Activated CD8-positive, alpha-beta T cell treated with anti-CD3 and anti-CD28 coated beads, Interleukin-2, amount 10 ng/mL, durations not matched to agents 7 days and 5 days (primary cell): Measurements from ENCODE around the gene PHACTR3. TPM values are rescaled to one million over a fixed set of nuclear protein-coding genes. Genes with fewer than 3 reads are reported as not detected.
A peak's percentile ranks its signal among the peaks of the same experiment; 100 is the strongest.

Experiments
- ATAC-seq: fragments of 150-1000 bp; cut with Tn5 transposase; one replicate; pipeline ENCODE4 v1.10.0; 2021; ENCODE audit warnings: moderate library complexity
- CTCF ChIA-PET: fragments of 350-600 bp; sonication (Branson Sonifier 250); formaldehyde crosslinking; loops from one replicate; lab custom pipeline; 2021; ENCODE audit warnings: antibody characterized with exemption; lab: Charles Lee
- POLR2A ChIA-PET: fragments of 350-600 bp; sonication (Branson Sonifier 250); formaldehyde crosslinking; loops from one replicate; lab custom pipeline; 2021; ENCODE audit warnings: antibody characterized with exemption; lab: Charles Lee
- DNase-seq: peaks from one replicate; pipeline ENCODE4 v3.0.0-alpha.2; 2020
- H3K27ac Mint-ChIP-seq: one replicate; pipeline ENCODE4 v1.8.0; 2021; ENCODE audit warnings: mild to moderate bottlenecking, mixed read lengths
- H3K27me3 Mint-ChIP-seq: one replicate; pipeline ENCODE4 v1.8.0; 2021; ENCODE audit warnings: low read depth, mixed read lengths
- H3K36me3 Mint-ChIP-seq: one replicate; pipeline ENCODE4 v1.8.0; 2021; ENCODE audit warnings: low read depth, mixed read lengths
- H3K4me1 Mint-ChIP-seq: one replicate; pipeline ENCODE4 v1.8.0; 2021; ENCODE audit warnings: low read depth, mixed read lengths
- H3K4me3 Mint-ChIP-seq: one replicate; pipeline ENCODE4 v1.8.0; 2021; ENCODE audit warnings: mild to moderate bottlenecking, mixed read lengths
- H3K9me3 Mint-ChIP-seq: one replicate; pipeline ENCODE4 v1.8.0; 2022; ENCODE audit warnings: mixed read lengths; ENCODE audit not compliant: insufficient read depth
- total RNA-seq, 2 experiments: library from RNA; stranded (reverse); gene quantifications; one replicate each; pipeline ENCODE4 v1.2.3, GENCODE V29; 2021

PHACTR3 gene
- total RNA-seq, 2 experiments from 2014 or later: not detected

- ChIA-PET POLR2A (no interaction called here), CTCF (no interaction called here)
- DNase-seq (no peak), ATAC-seq (no peak)
- H3K9me3 Mint-ChIP-seq: no peaks in the 10 kb centered on the region
- H3K36me3 Mint-ChIP-seq: no peaks in the 10 kb centered on the region
- H3K27me3 Mint-ChIP-seq: peaks cover 4% of the 10 kb centered on the region
- no peak overlapping the region for H3K27ac Mint-ChIP-seq
- H3K4me3 Mint-ChIP-seq: no peak overlapping the region
- H3K4me1 Mint-ChIP-seq: no peaks in the 10 kb centered on the region
Measured at GRCh38 chr20:59566631-59567524, 37.5 kb upstream of the PHACTR3 start.

GRCh38 chr20:59567585-59568508, 36.5 kb upstream of the PHACTR3 start:
- POLR2A ChIA-PET: no interaction called here
- Mint-ChIP-seq H3K36me3 (no peaks in the 10 kb centered on the region), H3K4me3 (no peak overlapping the region), H3K27ac (no peak overlapping the region), H3K27me3 (peaks cover 4% of the 10 kb centered on the region), H3K9me3 (no peaks in the 10 kb centered on the region), H3K4me1 (no peaks in the 10 kb centered on the region)
- CTCF ChIA-PET: no interaction called here
- ATAC-seq: no peak
- DNase-seq: no peak

- DNase-seq (no peak), ATAC-seq (no peak)
- POLR2A ChIA-PET: no interaction called here
- Mint-ChIP-seq H3K27ac (no peak overlapping the region), H3K9me3 (no peaks in the 10 kb centered on the region), H3K4me1 (no peaks in the 10 kb centered on the region), H3K36me3 (no peaks in the 10 kb centered on the region), H3K27me3 (peaks cover 4% of the 10 kb centered on the region), H3K4me3 (no peak overlapping the region)
- CTCF ChIA-PET: no interaction called here
Measured at GRCh38 chr20:59568509-59569024, 35.8 kb upstream of the PHACTR3 start.

DNA sequence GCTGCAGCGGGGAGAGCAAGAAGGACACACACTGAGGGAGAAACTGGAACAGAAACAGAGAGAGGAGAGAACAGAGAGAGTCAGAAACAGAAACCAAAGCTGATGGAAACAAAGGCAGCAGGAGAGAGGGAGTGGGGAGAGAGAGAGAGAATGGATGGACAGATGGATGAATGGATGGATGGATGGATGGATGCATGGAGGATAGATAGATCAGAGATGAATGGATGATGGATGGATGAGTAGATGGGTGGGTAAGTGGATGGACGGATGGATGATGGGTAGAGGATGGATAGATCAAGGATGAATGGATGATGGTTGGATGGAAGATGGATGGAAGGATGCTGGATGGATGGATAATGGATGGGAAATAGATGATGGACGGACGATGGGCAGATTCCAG, 35.0 kb upstream of the PHACTR3 start:
- Mint-ChIP-seq H3K9me3 (no peaks in the 10 kb centered on the region), H3K27ac (no peak overlapping the region), H3K27me3 (peaks cover 4% of the 10 kb centered on the region), H3K36me3 (no peaks in the 10 kb centered on the region), H3K4me1 (no peaks in the 10 kb centered on the region), H3K4me3 (no peak overlapping the region)
- ChIA-PET CTCF (no interaction called here), POLR2A (no interaction called here)
- no peak for DNase-seq
- no peak for ATAC-seq

DNA sequence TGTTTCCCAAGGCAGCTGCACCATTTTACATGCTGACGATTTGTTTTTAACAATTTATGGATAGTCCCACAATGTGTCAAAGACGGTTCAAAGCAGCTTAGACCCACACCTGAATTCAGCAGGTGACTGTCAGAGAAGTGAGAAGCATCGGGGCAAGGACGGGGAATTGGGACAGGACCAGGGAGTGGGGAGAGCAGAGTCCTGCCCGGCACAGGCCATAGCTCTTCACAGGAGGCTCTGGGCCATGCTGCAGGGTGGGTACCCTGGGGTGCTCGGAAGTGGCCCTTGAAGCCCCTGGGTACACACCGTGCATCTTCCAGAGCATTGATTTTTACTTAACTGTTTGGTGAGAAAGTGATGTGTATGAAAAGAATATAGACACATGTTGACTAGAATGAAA, 33.2 kb upstream of the PHACTR3 start:
- ATAC-seq (no peak), DNase-seq (no peak)
- ChIA-PET CTCF (interaction anchor here (0.9 to 4.7 kb wide), 17 partner anchors 10 to 368 kb away, joined by 3 to 43 read pairs (median 4); partner anchors contain the start of genes FAM217B and PPP1R3D), POLR2A (no interaction called here)
- H3K4me1 Mint-ChIP-seq: no peaks in the 10 kb centered on the region
- H3K27me3 Mint-ChIP-seq: peaks cover 20% of the 10 kb centered on the region
- no peak overlapping the region for H3K27ac Mint-ChIP-seq
- no peak overlapping the region for H3K4me3 Mint-ChIP-seq
- no peaks in the 10 kb centered on the region for H3K36me3 Mint-ChIP-seq
- no peaks in the 10 kb centered on the region for H3K9me3 Mint-ChIP-seq

- no peaks in the 10 kb centered on the region for H3K9me3 Mint-ChIP-seq
- ATAC-seq: peak; percentile 78
- H3K4me3 Mint-ChIP-seq: peak overlapping the region; percentile 16
- DNase-seq: peak; percentile 71
- H3K4me1 Mint-ChIP-seq: no peaks in the 10 kb centered on the region
- POLR2A ChIA-PET: no interaction called here
- H3K36me3 Mint-ChIP-seq: no peaks in the 10 kb centered on the region
- no peak overlapping the region for H3K27ac Mint-ChIP-seq
- peaks cover 26% of the 10 kb centered on the region for H3K27me3 Mint-ChIP-seq
- CTCF ChIA-PET: interaction anchor here (0.9 to 4.7 kb wide), 17 partner anchors 9 to 368 kb away, joined by 3 to 43 read pairs (median 4); partner anchors contain the start of genes FAM217B and PPP1R3D
Measured at GRCh38 chr20:59571551-59572314, 32.6 kb upstream of the PHACTR3 start.

DNA sequence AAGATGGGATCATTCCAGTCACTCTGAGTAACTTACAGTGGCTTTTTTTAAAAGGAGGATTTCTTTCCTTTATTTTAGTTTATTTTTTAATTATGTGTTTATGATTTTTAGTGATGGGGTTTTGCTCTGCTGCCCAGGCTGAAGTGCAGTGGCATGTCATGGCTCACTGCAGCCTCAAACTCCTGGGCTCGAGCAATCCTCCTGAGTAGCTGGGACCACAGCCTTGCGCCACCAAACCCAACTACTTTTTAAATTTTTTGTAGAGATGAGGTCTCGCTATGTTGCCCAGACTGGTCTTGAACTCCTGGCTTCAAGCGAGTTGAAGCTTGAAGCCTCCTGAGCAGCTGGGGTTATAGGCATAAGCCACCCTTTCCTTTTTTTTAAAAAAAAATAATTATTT, 31.8 kb upstream of the PHACTR3 start:
- ATAC-seq (no peak), DNase-seq (no peak)
- Mint-ChIP-seq H3K4me1 (no peaks in the 10 kb centered on the region), H3K4me3 (no peak overlapping the region), H3K36me3 (no peaks in the 10 kb centered on the region), H3K9me3 (no peaks in the 10 kb centered on the region), H3K27ac (no peak overlapping the region), H3K27me3 (peaks cover 28% of the 10 kb centered on the region)
- CTCF ChIA-PET: interaction anchor here (1.1 to 4.7 kb wide), 6 partner anchors 12 to 179 kb away, joined by 3 to 43 read pairs (median 4); no protein-coding TSS in a partner anchor
- POLR2A ChIA-PET: no interaction called here

DNA sequence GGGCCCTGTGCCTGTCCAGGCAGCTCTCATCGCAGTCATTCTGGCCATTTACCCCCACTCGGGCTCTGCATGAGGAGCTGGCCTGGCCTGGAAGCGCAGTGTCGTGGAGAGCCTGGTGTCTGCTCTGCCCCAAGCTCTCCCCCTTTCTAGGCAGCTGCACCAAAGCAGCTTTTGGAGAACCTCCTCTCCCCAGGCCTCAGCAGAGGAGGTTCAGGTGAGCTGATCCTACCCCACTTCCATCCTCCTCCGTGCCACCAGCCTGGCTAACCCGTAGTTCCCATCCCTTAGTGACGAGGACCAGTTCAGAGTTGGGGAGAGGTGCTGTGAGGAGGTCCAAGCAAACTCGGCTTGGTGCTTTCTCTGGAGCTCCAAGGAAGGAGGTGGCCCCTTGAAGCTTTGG, 30.5 kb upstream of the PHACTR3 start:
- no peak for ATAC-seq
- H3K27me3 Mint-ChIP-seq: peaks cover 36% of the 10 kb centered on the region
- CTCF ChIA-PET: interaction anchor here (1.1 to 4.7 kb wide), 3 partner anchors 13 to 178 kb away, joined by 4 to 43 read pairs (median 24); no protein-coding TSS in a partner anchor

DNA sequence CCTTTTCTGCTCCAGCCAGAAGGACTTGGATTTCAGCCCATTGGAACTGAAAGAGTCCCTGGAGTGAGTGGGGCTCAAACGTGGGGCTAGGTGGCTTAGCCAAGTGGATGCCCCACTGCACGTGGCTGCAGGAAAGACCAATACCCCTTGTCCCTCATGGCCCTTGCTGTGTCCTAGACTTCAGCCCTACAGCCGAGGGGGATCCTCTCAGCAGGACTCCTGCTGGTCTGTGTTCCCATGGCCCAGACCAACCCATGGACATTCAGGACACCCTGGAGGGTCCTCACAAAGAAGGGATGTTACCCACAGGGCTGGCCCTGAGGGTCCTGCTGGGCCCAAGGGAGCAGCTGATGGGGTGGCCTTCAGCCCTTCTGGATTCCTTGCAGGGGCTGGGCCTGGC, 30.0 kb upstream of the PHACTR3 start:
- DNase-seq (no peak), ATAC-seq (no peak)
- H3K9me3 Mint-ChIP-seq: no peaks in the 10 kb centered on the region
- no peak overlapping the region for H3K4me3 Mint-ChIP-seq
- no peak overlapping the region for H3K27ac Mint-ChIP-seq
- ChIA-PET POLR2A (no interaction called here), CTCF (interaction anchor here (4.6 to 4.7 kb wide), 2 partner anchors 13 to 23 kb away, joined by 24 to 43 read pairs; no protein-coding TSS in a partner anchor)
- H3K27me3 Mint-ChIP-seq: peaks cover 38% of the 10 kb centered on the region
- H3K36me3 Mint-ChIP-seq: no peaks in the 10 kb centered on the region
- H3K4me1 Mint-ChIP-seq: no peaks in the 10 kb centered on the region

More for the DNA sequence above, 30.5 kb upstream of the PHACTR3 start:
- H3K36me3 Mint-ChIP-seq: no peaks in the 10 kb centered on the region
- no peak overlapping the region for H3K4me3 Mint-ChIP-seq
- no peaks in the 10 kb centered on the region for H3K9me3 Mint-ChIP-seq
- H3K27ac Mint-ChIP-seq: no peak overlapping the region
- POLR2A ChIA-PET: no interaction called here
- no peaks in the 10 kb centered on the region for H3K4me1 Mint-ChIP-seq
- DNase-seq: no peak

DNA sequence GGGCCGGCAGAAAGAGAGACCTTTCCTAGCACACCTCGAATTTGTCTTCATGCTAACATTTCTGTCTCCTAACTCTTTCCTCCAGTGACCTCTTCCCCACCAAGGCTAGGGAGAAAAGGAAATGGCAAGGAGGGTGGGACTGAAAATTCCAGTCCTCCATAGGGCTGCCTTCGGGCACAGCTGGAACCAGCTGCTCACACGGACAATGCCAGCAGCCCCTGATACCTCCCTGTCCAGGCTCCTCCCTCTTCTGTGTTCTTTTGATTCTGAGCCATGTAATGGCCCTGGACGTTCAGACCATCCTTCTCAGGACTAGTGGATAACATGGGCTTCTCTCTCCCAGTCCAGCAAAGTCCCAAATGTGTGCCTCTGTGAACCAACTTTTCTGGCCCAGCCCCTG, 29.1 kb upstream of the PHACTR3 start:
- H3K4me1 Mint-ChIP-seq: no peaks in the 10 kb centered on the region
- no peak overlapping the region for H3K27ac Mint-ChIP-seq
- no peaks in the 10 kb centered on the region for H3K36me3 Mint-ChIP-seq
- peaks cover 43% of the 10 kb centered on the region for H3K27me3 Mint-ChIP-seq
- POLR2A ChIA-PET: no interaction called here
- DNase-seq (no peak), ATAC-seq (no peak)
- CTCF ChIA-PET: interaction anchor here (1.2 kb wide), 1 partner anchor 274 kb away, joined by 3 read pairs; no protein-coding TSS in a partner anchor
- H3K4me3 Mint-ChIP-seq: no peak overlapping the region
- H3K9me3 Mint-ChIP-seq: no peaks in the 10 kb centered on the region

GRCh38 chr20:59575653-59576052, 28.7 kb upstream of the PHACTR3 start:
- ATAC-seq (no peak), DNase-seq (no peak)
- no peak overlapping the region for H3K4me3 Mint-ChIP-seq
- CTCF ChIA-PET: interaction anchor here (1.2 kb wide), 1 partner anchor 274 kb away, joined by 3 read pairs; no protein-coding TSS in a partner anchor
- POLR2A ChIA-PET: no interaction called here
- no peaks in the 10 kb centered on the region for H3K36me3 Mint-ChIP-seq
- no peaks in the 10 kb centered on the region for H3K4me1 Mint-ChIP-seq
- peaks cover 43% of the 10 kb centered on the region for H3K27me3 Mint-ChIP-seq
- H3K27ac Mint-ChIP-seq: no peak overlapping the region
- no peaks in the 10 kb centered on the region for H3K9me3 Mint-ChIP-seq
